Keratinocyte (primary cell): ENCODE data around the gene CCDC66. TPM values are rescaled to one million over a fixed set of nuclear protein-coding genes. Genes with fewer than 3 reads are reported as not detected.

Experiments
- DNase-seq: peaks from one replicate; pipeline ENCODE4 v3.0.0-alpha.2; 2011; ENCODE audit warnings: low read depth, missing footprints, low spot score
- FAIRE-seq: peaks from 2 replicates; lab custom pipeline; 2011; peaks lifted over from hg19 to GRCh38; lab: Jason Lieb, UNC
- H2AFZ ChIP-seq: 2 replicates; pipeline ENCODE4 v1.6.0; 2012; ENCODE audit warnings: low read length, control low read depth, inconsistent platforms; ENCODE audit not compliant: control insufficient read depth
- H3K27ac ChIP-seq: 2 replicates; pipeline ENCODE4 v1.5.1; 2011; ENCODE audit warnings: low read length; ENCODE audit not compliant: control insufficient read depth, insufficient read depth
- H3K27me3 ChIP-seq: 3 replicates; pipeline ENCODE4 v1.6.0; 2011; ENCODE audit warnings: low read length; ENCODE audit not compliant: control insufficient read depth, insufficient read depth; ENCODE audit errors: extremely low read depth
- H3K36me3 ChIP-seq, 2 experiments: 2 replicates in 1 of 2; 3 replicates in 1 of 2; pipeline ENCODE4 v1.5.1; 2011; ENCODE audit warnings: low read length in 2 of 2, mild to moderate bottlenecking in 1 of 2; ENCODE audit not compliant: control insufficient read depth in 2 of 2, insufficient read depth in 2 of 2; ENCODE audit errors: extremely low read depth in 1 of 2
- H3K4me1 ChIP-seq: 3 replicates; pipeline ENCODE4 v1.5.1; 2011; ENCODE audit warnings: low read length; ENCODE audit not compliant: control insufficient read depth, insufficient read depth; ENCODE audit errors: extremely low read depth
- H3K4me2 ChIP-seq: 3 replicates; pipeline ENCODE4 v1.6.0; 2011; ENCODE audit warnings: low read depth, low read length; ENCODE audit not compliant: control insufficient read depth, insufficient read depth; ENCODE audit errors: extremely low read depth
- H3K4me3 ChIP-seq, 3 experiments: fragments of 200-600 bp in 1 of 3; sonication (generic) in 1 of 3; 2 replicates in 2 of 3; 3 replicates in 1 of 3; pipeline ENCODE4 v1.5.1; 2011 to 2016; ENCODE audit warnings: low read length in 3 of 3, mild to moderate bottlenecking in 3 of 3, control low read depth in 2 of 3, inconsistent platforms in 1 of 3, low read depth in 1 of 3, mixed read lengths in 1 of 3, mixed run types in 1 of 3, moderate library complexity in 1 of 3; ENCODE audit not compliant: control insufficient read depth in 2 of 3, insufficient read depth in 2 of 3; ENCODE audit errors: extremely low read depth in 1 of 3
- H3K79me2 ChIP-seq: 2 replicates; pipeline ENCODE4 v1.6.0; 2012; ENCODE audit warnings: low read length; ENCODE audit not compliant: control insufficient read depth, insufficient read depth
- H3K9ac ChIP-seq: 3 replicates; pipeline ENCODE4 v1.6.0; 2011; ENCODE audit warnings: low read length; ENCODE audit not compliant: control insufficient read depth, insufficient read depth; ENCODE audit errors: extremely low read depth
- H3K9me1 ChIP-seq: 3 replicates; pipeline ENCODE4 v1.6.0; 2011; ENCODE audit warnings: low read length; ENCODE audit not compliant: control insufficient read depth, insufficient read depth; ENCODE audit errors: extremely low read depth
- H3K9me3 ChIP-seq: 2 replicates; pipeline ENCODE4 v1.5.1; 2012; ENCODE audit warnings: low read depth, low read length; ENCODE audit not compliant: control insufficient read depth
- H4K20me1 ChIP-seq: 3 replicates; pipeline ENCODE4 v1.6.0; 2011; ENCODE audit warnings: low read length; ENCODE audit not compliant: control insufficient read depth, insufficient read depth; ENCODE audit errors: extremely low read depth
- CTCF ChIP-seq, 3 experiments: IDR thresholded peaks in 1 of 3; conservative IDR thresholded peaks in 1 of 3; optimal IDR thresholded peaks in 1 of 3; 2 replicates in 2 of 3; 3 replicates in 1 of 3; pipeline versions ENCODE3 to v1.5.1; 2011; ENCODE audit warnings: low read length in 3 of 3, mild to moderate bottlenecking in 3 of 3, moderate library complexity in 2 of 3, control low read depth in 1 of 3, inconsistent platforms in 1 of 3; ENCODE audit not compliant: insufficient read depth in 2 of 3; ENCODE audit errors: extremely low read depth in 1 of 3
- EZH2 ChIP-seq: IDR thresholded peaks from one replicate; pipeline ENCODE4 v1.6.1; 2012; ENCODE audit warnings: inconsistent platforms, mild to moderate bottlenecking, low read length, moderate library complexity
- dilution Hi-C: fragments of 300-500 bp; cut with MboI; formaldehyde crosslinking; loops from one replicate; pipeline ENCODE4 v1.7.0; 2020; ENCODE audit warnings: low sequenced_read_pairs; ENCODE audit not compliant: extremely low pct_ligation_motif_present
- polyA plus RNA-seq, 5 experiments: library from polyadenylated mRNA; depleted of rRNA in 3 of 5; stranded (reverse) in 3 of 5; stranded (forward) in 1 of 5; unstranded in 1 of 5; fragments of >200 nt; gene quantifications; 1 replicate in 1 of 5; 2 replicates in 3 of 5; 3 replicates in 1 of 5; pipeline versions ENCODE4 v1.2.1 to v1.2.3, GENCODE V29; 2011 to 2012; ENCODE audit warnings: missing spikeins in 2 of 5, low read depth in 1 of 5, low replicate concordance in 1 of 5

CCDC66 gene
- polyA plus RNA-seq, 1 donor (not counting 4 experiments of a cell fraction or from before 2014, with no cell fraction given): 11.3 TPM

DNA sequence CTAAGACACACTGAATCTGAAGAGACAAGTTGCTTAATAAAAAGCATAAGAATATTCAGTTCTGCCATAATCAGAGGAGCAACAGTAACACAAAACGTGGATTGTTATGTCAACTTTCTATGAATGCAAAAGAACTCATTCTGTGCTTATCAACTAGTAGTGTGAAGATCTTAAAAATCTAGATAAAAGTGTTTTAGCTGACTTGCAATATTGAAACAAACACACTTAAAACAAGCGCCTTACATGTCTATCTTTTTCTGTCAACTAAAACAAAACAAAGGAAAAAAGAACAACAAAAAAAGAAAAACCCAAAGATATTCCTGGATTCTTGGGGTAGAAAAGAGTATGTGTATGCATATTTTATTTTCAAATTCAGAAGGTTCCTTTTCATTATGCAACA, 88.4 kb downstream of the CCDC66 start:
- Histone ChIP-seq H3K27ac (no peak overlapping the region), H2AFZ (no peak overlapping the region), H3K36me3 (peaks cover 7 to 14% of the 10 kb centered on the region in 2 experiments), H4K20me1 (no peaks in the 10 kb centered on the region), H3K4me3 (no peak overlapping the region), H3K9me1 (no peaks in the 10 kb centered on the region), H3K9me3 (no peaks in the 10 kb centered on the region), H3K79me2 (peaks cover 2% of the 10 kb centered on the region), H3K9ac (no peak overlapping the region), H3K27me3 (no peaks in the 10 kb centered on the region), H3K4me1 (no peaks in the 10 kb centered on the region), H3K4me2 (no peak overlapping the region)
- FAIRE-seq (no peak), DNase-seq (no peak)
- dilution Hi-C loops: no loop called here
- TF ChIP-seq EZH2 (no peak), CTCF (optimal IDR thresholded peaks at IDR 0.05 in 1 of 3, IDR thresholded peaks at IDR 0.05 in 1 of 3, conservative IDR thresholded peaks at IDR 0.05 in 1 of 3; ENCODE audit: extremely low read depth in 1 of 3, insufficient read depth in 2 of 3, low read length in 3 of 3) (no peak)

GRCh38 chr3:56654460-56654859, 97.5 kb downstream of the CCDC66 start:
- FAIRE-seq (no peak), DNase-seq (no peak)
- peaks cover 23% of the 10 kb centered on the region for H3K79me2 ChIP-seq
- H3K27me3 ChIP-seq: no peaks in the 10 kb centered on the region
- H3K4me1 ChIP-seq: no peaks in the 10 kb centered on the region
- dilution Hi-C loops: no loop called here
- no peak overlapping the region for H3K27ac ChIP-seq
- no peak overlapping the region for H3K9ac ChIP-seq
- H3K9me3 ChIP-seq: no peaks in the 10 kb centered on the region
- H4K20me1 ChIP-seq: no peaks in the 10 kb centered on the region
- H2AFZ ChIP-seq: no peak overlapping the region
- no peak for TF ChIP-seq CTCF (optimal IDR thresholded peaks at IDR 0.05 in 1 of 3, IDR thresholded peaks at IDR 0.05 in 1 of 3, conservative IDR thresholded peaks at IDR 0.05 in 1 of 3; ENCODE audit: extremely low read depth in 1 of 3, insufficient read depth in 2 of 3, low read length in 3 of 3)
- TF ChIP-seq EZH2: no peak
- peaks cover 2 to 14% of the 10 kb centered on the region in 2 experiments for H3K36me3 ChIP-seq
- no peaks in the 10 kb centered on the region for H3K9me1 ChIP-seq
- H3K4me2 ChIP-seq: no peak overlapping the region
- H3K4me3 ChIP-seq: no peak overlapping the region
